Transverse colon (tissue), 4 donors: ENCODE data around the gene COL5A3. TPM values are rescaled to one million over a fixed set of nuclear protein-coding genes. Genes with fewer than 3 reads are reported as not detected.
"Not testable (repeated sequence)": the region's sequence is repeated elsewhere in the genome, so short reads cannot be mapped to it uniquely, and the experiment has no call there.

Source experiments
- DNase-seq: peaks from one replicate; pipeline ENCODE4 v3.0.0-alpha.2; 2019
- H3K27ac ChIP-seq, 4 donors: fragments of 200-600 bp; sonication (generic); 2 replicates each; pipeline ENCODE4 v1.5.1; 2016 to 2018; ENCODE audit warnings: inconsistent platforms in 4 of 4
- H3K27me3 ChIP-seq: fragments of 200-600 bp; sonication (generic); 2 replicates; pipeline ENCODE4 v1.5.1; 2017; ENCODE audit warnings: inconsistent platforms
- H3K36me3 ChIP-seq, 4 donors: fragments of 200-600 bp; sonication (generic); 2 replicates each; pipeline ENCODE4 v1.5.1; 2017 to 2019; ENCODE audit warnings: inconsistent platforms in 4 of 4
- H3K4me1 ChIP-seq, 4 donors: fragments of 200-600 bp; sonication (generic); 2 replicates each; pipeline ENCODE4 v1.5.1; 2017 to 2020; ENCODE audit warnings: inconsistent platforms in 4 of 4
- H3K4me3 ChIP-seq, 4 donors: fragments of 200-600 bp; sonication (generic); 1 replicate in 1 of 4; 2 replicates in 3 of 4; pipeline versions ENCODE4 v1.5.1 to v1.6.1; 2017 to 2019; ENCODE audit warnings: inconsistent platforms in 4 of 4
- H3K9me3 ChIP-seq, 2 donors: fragments of 200-600 bp; sonication (generic); 2 replicates each; pipeline ENCODE4 v1.5.1; 2017 to 2019; ENCODE audit warnings: inconsistent platforms in 2 of 2
- CTCF ChIP-seq, 5 experiments: fragments of 200-600 bp in 3 of 5; fragments of 450-650 bp in 2 of 5; sonication (generic) in 3 of 5; IDR thresholded peaks; 1 replicate in 2 of 5; 2 replicates in 3 of 5; pipeline ENCODE4 v1.5.1; 2016 to 2017; ENCODE audit warnings: antibody characterized with exemption in 5 of 5, inconsistent platforms in 3 of 5, mild to moderate bottlenecking in 2 of 5, moderate library complexity in 1 of 5
- EP300 ChIP-seq: sonication (generic); formaldehyde crosslinking; IDR thresholded peaks from one replicate; pipeline ENCODE4 v1.6.1; 2017; ENCODE audit warnings: antibody characterized with exemption, low read depth
- POLR2A ChIP-seq: fragments of 450-650 bp; IDR thresholded peaks from one replicate; pipeline ENCODE4 v1.6.1; 2016; ENCODE audit warnings: antibody characterized with exemption, mild to moderate bottlenecking, moderate library complexity
- POLR2AphosphoS5 ChIP-seq, 3 donors: sonication (generic); formaldehyde crosslinking; IDR thresholded peaks; one replicate each; pipeline ENCODE4 v1.6.1; 2016; ENCODE audit warnings: antibody characterized with exemption in 3 of 3
- WGBS, 2 donors: methylation state at CpG; one replicate each; pipeline ENCODE4 v1.1.5; 2018; ENCODE audit warnings: low coverage in 1 of 2; 5-methylcytosine and 5-hydroxymethylcytosine counted together
- in situ Hi-C, 4 donors: fragments of 200-750 bp; cut with MboI; loops; one replicate each; pipeline versions ENCODE4 v1.15.0 to v1.15.1; 2017; ENCODE audit warnings: low sequenced_read_pairs in 3 of 4, low pct_ligation_motif_present in 1 of 4, low pct_unique_long_range_greater_than_20kb in 1 of 4
- intact Hi-C: fragments of 100-400 bp; cut with DNase I; formaldehyde crosslinking; loops from one replicate; pipeline ENCODE4 v1.15.1; 2023; ENCODE audit warnings: low total_unique reads
- total RNA-seq, 4 donors: library from RNA; depleted of rRNA; stranded (reverse); fragments of >200 nt; gene quantifications; one replicate each; pipeline ENCODE4 v1.1.0, GENCODE V29; 2016

COL5A3 gene
- total RNA-seq, 4 donors from 2014 or later: 2.5 to 17.7 (median 7.9) TPM

- no peaks in the 10 kb centered on the region for H3K36me3 ChIP-seq
- no peaks in the 10 kb centered on the region for H3K27me3 ChIP-seq
- no peak overlapping the region for H3K4me3 ChIP-seq
- DNase-seq: no peak
- in situ Hi-C loops: loop anchor here in 3 of 4 donors (25.0 kb wide), 1 partner anchor 440 kb away; the partner anchor contains the start of gene TYK2 (in 3 of the 3)
- no peaks in the 10 kb centered on the region for H3K9me3 ChIP-seq
- no peak for TF ChIP-seq CTCF (IDR thresholded peaks at IDR 0.05)
- no peak for TF ChIP-seq EP300
- no peak for TF ChIP-seq POLR2A
- no peak for TF ChIP-seq POLR2AphosphoS5 (IDR thresholded peaks at IDR 0.05)
- WGBS, 2 donors: 69% methylated on average over 4 of the region's 4 CpGs; no CpG with 5 or more reads in 1 of the 2 donors
- H3K4me1 ChIP-seq: peaks cover 0 to 14% (median 0%) of the 10 kb centered on the region in 4 donors
- intact Hi-C loops: no loop called here
- H3K27ac ChIP-seq: no peak overlapping the region
Observed at GRCh38 chr19:9947441-9947840, 62.9 kb downstream of the COL5A3 start.

- intact Hi-C loops, H3K9me3 ChIP-seq, DNase-seq, H3K4me3 ChIP-seq, H3K27ac ChIP-seq, H3K36me3 ChIP-seq, H3K27me3 ChIP-seq: not testable (repeated sequence)
- in situ Hi-C loops: loop anchor here in 3 of 4 donors (25.0 kb wide), 1 partner anchor 441 kb away; the partner anchor contains the start of gene TYK2 (in 3 of the 3)
- peaks cover 0 to 14% (median 0%) of the 10 kb centered on the region in 4 donors for H3K4me1 ChIP-seq
- 73% methylated on average over 7 of the region's 7 CpGs; no CpG with 5 or more reads in 1 of the 2 donors for WGBS, 2 donors
Observed at GRCh38 chr19:9946528-9947125, 63.7 kb downstream of the COL5A3 start.

GRCh38 chr19:9945319-9945966, 64.9 kb downstream of the COL5A3 start:
- in situ Hi-C loops: loop anchor here in 3 of 4 donors (25.0 kb wide), 1 partner anchor 442 kb away; the partner anchor contains the start of gene TYK2 (in 3 of the 3)
- no peak for TF ChIP-seq EP300
- TF ChIP-seq POLR2AphosphoS5 (IDR thresholded peaks at IDR 0.05): peak; percentile 4 to 22 (median 5)
- peak overlapping the region; percentile 39 to 81 (median 68) for H3K27ac ChIP-seq

GRCh38 chr19:9943744-9944143, 66.6 kb downstream of the COL5A3 start:
- H3K27ac ChIP-seq: no peak overlapping the region
- intact Hi-C loops (no loop called here), in situ Hi-C loops (loop anchor here in 3 of 4 donors (25.0 kb wide), 1 partner anchor 444 kb away; the partner anchor contains the start of gene TYK2 (in 3 of the 3))
- H3K36me3 ChIP-seq: no peaks in the 10 kb centered on the region
- no peak for DNase-seq
- WGBS, 2 donors: 76% methylated on average over 6 of the region's 6 CpGs; no CpG with 5 or more reads in 1 of the 2 donors
- TF ChIP-seq POLR2A (no peak), POLR2AphosphoS5 (IDR thresholded peaks at IDR 0.05) (no peak), CTCF (IDR thresholded peaks at IDR 0.05) (no peak), EP300 (no peak)
- H3K4me3 ChIP-seq: no peak overlapping the region
- H3K4me1 ChIP-seq: peaks cover 0 to 14% (median 0%) of the 10 kb centered on the region in 4 donors
- peaks cover 0 to 6% of the 10 kb centered on the region in 2 donors for H3K9me3 ChIP-seq
- H3K27me3 ChIP-seq: no peaks in the 10 kb centered on the region

More at GRCh38 chr19:9945319-9945966, 64.9 kb downstream of the COL5A3 start:
- 12 to 41% methylated on average over 5 to 18 of the region's 18 CpGs for WGBS, 2 donors
- H3K36me3 ChIP-seq: no peaks in the 10 kb centered on the region
- H3K27me3 ChIP-seq: no peaks in the 10 kb centered on the region
- H3K9me3 ChIP-seq: peaks cover 0 to 6% of the 10 kb centered on the region in 2 donors
- peak; percentile 73 for DNase-seq
- intact Hi-C loops: no loop called here
- no peak overlapping the region for H3K4me3 ChIP-seq
- H3K4me1 ChIP-seq: peaks cover 0 to 14% (median 0%) of the 10 kb centered on the region in 4 donors

- no peak for TF ChIP-seq EP300
- 43 to 56% methylated on average over 1 of the region's 1 CpG for WGBS, 2 donors
- Histone ChIP-seq H3K27me3 (peaks cover 11% of the 10 kb centered on the region), H3K9me3 (peaks cover 0 to 6% of the 10 kb centered on the region in 2 donors), H3K27ac (no peak overlapping the region), H3K4me1 (peaks cover 0 to 19% (median 2%) of the 10 kb centered on the region in 4 donors), H3K36me3 (no peaks in the 10 kb centered on the region), H3K4me3 (no peak overlapping the region)
- DNase-seq: no peak
- in situ Hi-C loops: loop anchor here in 3 of 4 donors (25.0 kb wide), 1 partner anchor 446 kb away; the partner anchor contains the start of gene TYK2 (in 3 of the 3)
- intact Hi-C loops: no loop called here
Observed at GRCh38 chr19:9941671-9942070, 68.6 kb downstream of the COL5A3 start.
